ENCODE measurements around the gene ATL1.
"Not testable (repeated sequence)": the region's sequence is repeated elsewhere in the genome, so short reads cannot be mapped to it uniquely, and the experiment has no call there.

The ATL1 gene

DNA sequence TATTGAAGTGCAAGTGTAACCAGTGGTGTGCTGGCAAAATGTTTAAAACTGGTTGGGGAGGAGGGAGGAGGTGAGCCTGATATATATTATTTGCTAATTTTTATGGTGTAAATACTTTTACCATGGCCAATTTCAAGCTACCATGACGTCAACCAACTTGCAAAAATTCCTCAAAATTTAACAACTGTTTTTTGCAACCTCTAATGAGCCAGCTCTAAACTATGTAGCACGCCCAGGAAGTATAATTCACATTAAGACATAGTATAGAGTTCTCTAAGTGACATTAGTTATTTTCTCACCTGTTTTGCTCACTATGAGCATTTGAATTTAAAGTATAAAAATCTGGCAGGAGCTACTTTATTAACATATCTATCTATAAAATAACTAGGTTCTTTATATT is 41.4 kb downstream of the ATL1 start:
- no peak for DNase-seq (ENCODE audit: low read depth in 3 of 3, low spot score in 1 of 3)

GRCh38 chr14:50602035-50602434 is 42.1 kb downstream of the ATL1 start:
- DNase-seq (ENCODE audit: low read depth in 3 of 3, low spot score in 1 of 3), result no peak

DNA sequence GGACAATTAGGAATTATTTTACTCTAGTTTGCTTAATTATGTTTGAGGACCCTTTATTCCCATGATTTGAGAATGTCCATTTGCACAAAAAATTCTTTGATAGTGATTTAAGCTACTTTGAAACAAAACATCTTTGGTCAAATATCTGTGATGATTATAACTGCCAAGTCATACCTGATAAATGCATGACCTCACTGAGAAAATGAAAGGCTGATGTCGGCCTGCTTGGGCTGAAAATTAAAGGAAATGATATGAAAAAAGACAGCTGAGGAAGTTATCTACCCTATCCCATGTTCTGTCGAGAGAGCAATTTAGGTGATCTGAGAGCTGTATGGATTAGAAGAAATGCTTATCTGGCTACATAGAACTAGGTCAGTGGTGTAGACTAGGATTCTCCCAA is 43.6 kb downstream of the ATL1 start:
- no peak for DNase-seq (ENCODE audit: low read depth in 3 of 3, low spot score in 1 of 3)

GRCh38 chr14:50605766-50606165 is 45.8 kb downstream of the ATL1 start:
- DNase-seq (ENCODE audit: low read depth in 3 of 3, low spot score in 1 of 3), result no peak

- no peak for DNase-seq (ENCODE audit: low read depth in 3 of 3, low spot score in 1 of 3)
Observed at GRCh38 chr14:50606468-50606867, 46.5 kb downstream of the ATL1 start.

GRCh38 chr14:50607181-50607580 is 47.2 kb downstream of the ATL1 start:
- no peak for DNase-seq (ENCODE audit: low read depth in 3 of 3, low spot score in 1 of 3)

DNA sequence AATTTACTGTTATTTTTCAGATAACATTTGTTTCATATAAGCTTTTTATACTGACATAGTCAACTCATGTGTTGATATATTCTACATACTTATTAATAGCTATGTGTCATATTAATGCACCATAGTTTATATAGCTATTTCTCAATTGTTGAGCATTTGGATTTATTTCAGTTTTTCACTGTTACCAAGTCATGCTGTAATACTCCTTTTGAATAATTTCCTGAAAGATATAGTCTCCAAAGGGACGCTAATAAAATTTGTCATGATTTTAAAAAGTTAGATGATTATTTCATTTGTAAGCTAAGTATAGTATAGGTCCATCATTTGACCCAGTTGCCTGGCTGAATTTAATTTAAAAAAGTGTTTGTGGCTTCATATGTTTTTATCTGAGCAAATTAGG is 47.8 kb downstream of the ATL1 start:
- no peak for DNase-seq (ENCODE audit: low read depth in 3 of 3, low spot score in 1 of 3)

DNA sequence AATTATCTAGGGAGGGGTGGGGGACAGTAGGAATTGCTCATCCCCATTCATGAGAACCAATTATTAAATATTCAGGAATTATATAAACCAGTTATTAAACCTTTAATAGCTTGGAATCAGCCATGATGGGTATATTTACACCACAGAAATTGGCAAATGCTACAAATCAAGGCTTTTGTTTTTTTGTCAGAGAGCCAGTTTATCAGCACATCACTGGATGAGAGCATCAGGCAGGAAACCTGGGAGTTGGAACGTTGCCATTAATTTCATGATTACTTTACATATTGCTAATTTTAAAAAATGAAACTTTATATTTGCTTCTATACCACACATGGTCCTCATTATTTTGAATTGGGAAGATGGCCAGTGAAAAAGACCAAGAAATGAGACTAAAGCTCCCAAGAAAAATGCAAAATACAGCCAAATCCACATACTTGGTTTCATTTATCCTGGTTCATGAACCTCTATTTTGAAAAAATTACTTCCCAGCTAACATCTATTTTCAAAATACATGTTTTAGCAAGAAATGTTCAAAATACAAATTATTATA is 48.4 kb downstream of the ATL1 start:
- no peak for DNase-seq (ENCODE audit: low read depth in 3 of 3, low spot score in 1 of 3)

DNA sequence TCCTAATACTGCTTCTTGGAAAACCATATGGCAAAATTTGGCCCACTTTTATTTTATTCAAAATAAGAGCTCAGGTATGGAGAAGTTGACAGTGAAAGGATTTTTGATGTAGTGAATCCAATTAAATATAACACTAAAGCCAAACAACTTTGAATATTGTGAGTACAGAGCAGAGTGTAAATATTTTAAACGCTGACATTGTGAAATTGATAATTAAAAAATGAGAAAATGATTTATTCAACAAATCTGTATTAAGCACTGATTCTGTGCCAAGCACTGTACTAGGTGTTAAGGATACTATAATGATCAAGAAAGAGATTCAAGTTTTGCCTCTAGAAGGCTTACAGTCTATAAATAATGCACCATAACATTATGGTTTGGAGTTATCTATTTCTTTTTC is 50.5 kb downstream of the ATL1 start:
- DNase-seq (ENCODE audit: low read depth in 3 of 3, low spot score in 1 of 3), result no peak

GRCh38 chr14:50612806-50613205 is 52.9 kb downstream of the ATL1 start:
- no peak for DNase-seq (ENCODE audit: low read depth in 3 of 3, low spot score in 1 of 3)

- DNase-seq (ENCODE audit: low read depth in 3 of 3, low spot score in 1 of 3), result no peak
Observed at GRCh38 chr14:50615056-50615455, 55.1 kb downstream of the ATL1 start.

- DNase-seq (ENCODE audit: low read depth in 3 of 3, low spot score in 1 of 3), result no peak
Observed at GRCh38 chr14:50615552-50615951, 55.6 kb downstream of the ATL1 start.

GRCh38 chr14:50616275-50616674 is 56.3 kb downstream of the ATL1 start:
- DNase-seq (ENCODE audit: low read depth in 3 of 3, low spot score in 1 of 3), result no peak

- no peak for DNase-seq (ENCODE audit: low read depth in 3 of 3, low spot score in 1 of 3)
Observed at GRCh38 chr14:50619569-50620141, 59.7 kb downstream of the ATL1 start.

DNA sequence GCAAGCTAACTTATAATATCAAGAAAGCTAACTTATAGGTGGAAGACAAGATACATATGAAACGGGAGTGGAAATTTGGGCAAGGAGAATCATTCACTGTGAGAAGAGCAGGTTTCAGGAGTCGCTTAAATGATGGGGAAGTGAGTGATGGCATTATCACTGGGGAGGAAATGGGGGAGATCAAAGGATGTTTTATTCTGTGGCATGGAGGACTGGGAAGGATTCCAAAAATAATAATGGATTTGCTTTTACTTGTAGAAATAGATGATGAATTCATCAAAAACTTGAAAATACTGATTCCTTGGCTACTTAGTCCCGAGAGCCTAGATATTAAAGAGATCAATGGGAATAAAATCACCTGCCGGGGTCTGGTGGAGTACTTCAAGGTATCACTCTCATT is 60.4 kb downstream of the ATL1 start:
- DNase-seq (ENCODE audit: low read depth in 3 of 3, low spot score in 1 of 3), result no peak

DNA sequence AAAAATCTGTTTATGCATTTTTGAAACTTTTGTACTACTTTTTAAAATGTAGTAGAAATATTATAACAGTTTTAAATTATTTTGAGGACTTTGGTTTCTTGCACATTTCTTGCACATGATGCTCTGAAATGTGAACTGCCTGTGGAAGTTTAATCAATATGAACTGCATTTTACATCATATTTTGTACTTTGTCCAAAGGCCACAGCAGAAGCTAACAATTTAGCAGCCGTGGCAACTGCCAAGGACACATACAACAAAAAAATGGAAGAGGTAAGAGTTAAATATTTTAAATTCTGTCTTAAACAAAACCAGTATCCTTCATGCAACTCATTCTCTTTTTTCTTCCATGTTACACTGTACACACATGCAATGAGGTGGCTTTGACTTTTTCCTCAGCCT is 63.0 kb downstream of the ATL1 start:
- no peak for DNase-seq (ENCODE audit: low read depth in 3 of 3, low spot score in 1 of 3)

DNA sequence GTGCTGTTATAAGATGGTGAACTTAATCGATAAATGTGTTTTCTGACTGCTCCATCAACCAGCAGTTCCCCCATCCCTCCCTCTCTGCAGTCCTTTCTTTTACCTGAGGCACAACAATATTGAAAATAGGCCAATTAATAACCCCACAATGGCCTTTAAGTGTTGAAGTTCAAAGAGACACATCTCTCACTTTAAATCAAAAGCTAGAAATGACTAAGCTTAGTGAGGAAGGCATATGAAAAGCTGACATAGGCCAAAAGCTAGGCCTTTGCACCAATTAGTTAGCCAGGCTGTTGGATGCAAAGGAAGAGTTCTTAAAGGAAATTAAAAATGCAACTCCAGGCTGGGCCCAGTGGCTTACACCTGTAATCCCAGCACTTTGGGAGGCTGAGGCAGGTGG is 64.5 kb downstream of the ATL1 start:
- DNase-seq (ENCODE audit: low read depth in 3 of 3, low spot score in 1 of 3), result no peak

DNA sequence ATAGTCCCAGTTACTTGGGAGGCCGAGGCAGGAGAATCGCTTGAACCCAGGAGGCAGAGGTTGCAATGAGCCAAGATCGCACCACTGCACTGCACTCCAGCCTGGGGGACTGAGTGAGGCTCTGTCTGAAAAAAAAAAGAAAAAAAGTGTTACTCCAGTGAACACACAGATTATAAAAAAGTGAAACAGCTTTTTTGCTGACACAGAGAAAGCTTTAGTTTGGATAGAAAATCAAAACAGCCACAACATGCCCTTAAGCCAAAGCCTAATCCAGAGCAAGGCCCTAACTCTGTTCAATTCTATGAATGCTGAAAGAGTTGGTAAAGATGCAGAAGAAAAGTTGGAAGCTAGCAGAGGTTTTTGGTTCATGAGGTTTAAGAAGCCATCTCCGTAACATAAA is 65.0 kb downstream of the ATL1 start:
- not testable (repeated sequence) for DNase-seq (ENCODE audit: low read depth in 3 of 3, low spot score in 1 of 3)

- DNase-seq (ENCODE audit: low read depth in 3 of 3, low spot score in 1 of 3), result no peak
Observed at GRCh38 chr14:50631408-50631821, 71.5 kb downstream of the ATL1 start.

GRCh38 chr14:50633954-50634353 is 74.0 kb downstream of the ATL1 start:
- no peak for DNase-seq (ENCODE audit: low read depth in 3 of 3, low spot score in 1 of 3)

DNA sequence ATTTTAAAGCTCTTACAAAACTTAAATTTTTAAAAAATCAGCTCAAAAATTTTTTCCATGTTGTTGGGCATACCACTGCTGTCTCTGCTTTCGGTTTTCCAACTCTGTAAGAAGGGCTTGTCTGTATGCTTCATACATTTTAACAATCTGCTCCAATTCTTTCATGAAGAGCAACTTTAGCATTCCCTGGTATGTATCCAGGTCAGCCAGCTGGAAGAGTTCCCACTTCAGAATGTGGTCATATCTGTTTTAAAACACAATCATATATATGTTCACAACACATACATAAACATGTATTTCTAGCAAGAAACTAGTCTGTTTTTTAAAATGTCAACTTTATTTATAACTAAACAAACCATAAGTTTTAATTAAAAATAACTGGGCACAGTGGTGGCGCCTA is 75.2 kb downstream of the ATL1 start:
- no peak for DNase-seq (ENCODE audit: low read depth in 3 of 3, low spot score in 1 of 3)

DNA sequence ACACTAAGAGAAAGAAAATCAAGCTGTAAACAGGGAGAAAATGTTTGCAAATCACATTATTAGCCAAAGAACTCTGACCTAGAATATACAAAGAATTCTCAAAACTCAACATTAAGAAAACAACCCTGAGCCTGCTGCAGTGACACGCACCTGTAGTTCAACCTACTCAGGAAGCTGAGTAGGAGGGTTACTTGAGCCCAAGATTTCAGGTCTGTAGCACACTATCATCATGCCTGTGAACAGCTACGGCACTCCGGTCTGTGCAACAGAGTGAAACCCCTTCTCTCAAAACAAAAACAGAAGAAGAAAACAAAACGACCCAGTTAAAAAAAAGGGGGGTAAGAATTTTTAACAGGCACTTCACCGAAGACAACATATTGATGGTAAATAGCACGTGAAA is 87.3 kb downstream of the ATL1 start:
- DNase-seq (ENCODE audit: low read depth in 3 of 3, low spot score in 1 of 3), result no peak

GRCh38 chr14:50647753-50648152 is 87.8 kb downstream of the ATL1 start:
- no peak for DNase-seq (ENCODE audit: low read depth in 3 of 3, low spot score in 1 of 3)

DNA sequence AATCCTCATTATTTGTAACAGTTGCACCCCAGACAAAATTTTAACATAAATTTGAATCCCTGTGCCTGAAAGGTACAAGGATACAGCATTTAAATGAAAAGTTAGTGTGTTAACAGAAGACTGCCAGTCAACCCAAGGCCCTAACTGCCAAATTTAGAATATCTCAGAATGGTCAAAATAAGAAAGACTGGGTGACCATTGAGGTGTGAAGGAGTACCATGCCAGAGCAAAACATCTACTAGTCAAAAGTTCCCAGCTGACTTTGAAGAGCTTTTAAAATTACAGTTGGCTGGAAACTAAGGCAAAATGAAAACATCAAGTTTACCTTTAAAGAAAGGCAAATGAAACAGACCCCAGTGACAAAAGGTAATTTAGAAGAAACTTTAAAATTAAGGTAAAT is 89.7 kb downstream of the ATL1 start:
- no peak for DNase-seq (ENCODE audit: low read depth in 3 of 3, low spot score in 1 of 3)

All from stimulated activated CD4-positive, alpha-beta T cell treated with anti-CD3 and anti-CD28 coated beads, TNF-alpha, amount 100 ng/mL, for 1 hour (primary cell).